ENCODE data around the gene LDLRAD4. TPM values are rescaled to one million over a fixed set of nuclear protein-coding genes. Genes with fewer than 3 reads are reported as not detected.

LDLRAD4 gene
- total and polyA plus RNA-seq, 9 of the 15 experiments (the other 6 are each of a cell fraction or from before 2014, with no cell fraction given) = 0.01 TPM; not detected in 8

DNA sequence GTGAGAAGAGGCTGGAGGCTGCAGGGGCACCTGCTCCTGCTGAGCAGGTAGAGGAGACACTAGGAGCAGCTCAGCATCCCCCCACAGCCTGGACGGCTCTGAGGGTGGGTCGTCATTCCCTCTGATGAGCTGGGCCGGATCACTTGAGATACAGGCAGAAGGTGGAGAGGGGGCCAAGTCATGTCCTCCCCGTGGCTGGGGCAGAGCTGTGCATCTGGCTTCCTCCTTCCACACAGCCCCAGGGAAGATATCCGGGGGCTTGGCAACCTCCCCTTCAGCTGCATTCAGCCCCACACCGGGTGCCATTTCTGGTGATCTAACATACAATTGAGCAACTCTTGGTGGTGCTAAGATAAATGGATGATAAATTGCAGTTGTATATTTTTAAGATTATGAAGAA is 236.9 kb downstream of the LDLRAD4 start:
- ATAC-seq (no peak), FAIRE-seq (no peak), DNase-seq (ENCODE audit: extremely low read depth in 1 of 4, low spot score in 3 of 4) (no peak)
- intact Hi-C loops (cut with micrococcal nuclease) (no loop called here), in situ Hi-C loops (cut with MboI) (no loop called here)
- Histone ChIP-seq H3K36me3 (ENCODE audit: control insufficient read depth, insufficient read depth, low read length) (no peaks in the 10 kb centered on the region), H3K4me1 (replicated peaks in 1 of 2; ENCODE audit: control insufficient read depth in 2 of 2, insufficient read depth in 2 of 2, low read length in 2 of 2) (no peaks in the 10 kb centered on the region), H3K79me2 (ENCODE audit: control insufficient read depth, insufficient read depth, low read length) (no peaks in the 10 kb centered on the region), H3K9me3 (replicated peaks; ENCODE audit: control insufficient read depth, insufficient read depth, low read depth, low read length) (no peaks in the 10 kb centered on the region), H3K4me3 (no peak overlapping the region), H3K9me1 (ENCODE audit: control insufficient read depth, insufficient read depth, low read length) (no peaks in the 10 kb centered on the region), H2AFZ (ENCODE audit: low read depth, low read length) (no peak overlapping the region), H4K20me1 (replicated peaks; ENCODE audit: control insufficient read depth, insufficient read depth, low read length) (no peaks in the 10 kb centered on the region), H3K27ac (ENCODE audit: extremely low read depth, low read depth, low read length) (no peak overlapping the region), H3K27me3 (ENCODE audit: control insufficient read depth in 2 of 2, insufficient read depth in 2 of 2, low read length in 2 of 2) (peaks cover 3 to 59% of the 10 kb centered on the region in 2 experiments; a peak in 3 of 5 replicates), H3K4me2 (ENCODE audit: insufficient read depth, low read length) (no peak overlapping the region), H3K9ac (ENCODE audit: insufficient read depth in 1 of 2, low read depth in 2 of 2, low read length in 2 of 2) (no peak overlapping the region)
- CTCF ChIA-PET (ENCODE audit: low intra/inter-chr PET ratio) = no interaction called here
- POLR2A ChIA-PET = no interaction called here
- no TSS peak for BruUV-seq (replicated peaks)
- TF ChIP-seq ARID1B (IDR thresholded peaks at IDR 0.05) (no peak), SMC3 (conservative IDR thresholded peaks at IDR 0.05; ENCODE audit: insufficient read depth, low read depth, low read length) (no peak), XRCC5 (IDR thresholded peaks at IDR 0.05; ENCODE audit: low read depth, low read length) (no peak), ZNF785 (CRISPR knock-in tag; IDR thresholded peaks at IDR 0.05) (no peak), RBM15 (IDR thresholded peaks at IDR 0.05; ENCODE audit: insufficient read depth, low read length) (no peak), ZNF282 (CRISPR knock-in tag; IDR thresholded peaks at IDR 0.05) (no peak), XRCC3 (IDR thresholded peaks at IDR 0.05) (no peak), ZC3H11A (IDR thresholded peaks at IDR 0.05; ENCODE audit: low read depth, low read length) (no peak), NR4A1 (CRISPR knock-in tag; IDR thresholded peaks at IDR 0.05) (no peak), NR4A1 (tag; IDR thresholded peaks at IDR 0.05) (no peak), NBN (IDR thresholded peaks at IDR 0.05; ENCODE audit: low read depth) (no peak), CXXC5 (CRISPR knock-in tag; IDR thresholded peaks at IDR 0.05) (no peak), LARP7 (IDR thresholded peaks at IDR 0.05) (no peak)
- WGBS (ENCODE audit: insufficient coverage, low coverage, missing lambda C conversion rate) = 0% methylated on average over 4 of the region's 6 CpGs

Measured in K562 (cell line).